OCI-LY3 (cell line): Measurements from ENCODE around the gene LTBP2.

ENCODE experiments used
- CTCF ChIP-seq: fragments of 200-600, 300-600 bp; sonication (generic); IDR thresholded peaks from 2 replicates; pipeline ENCODE4 v1.5.1; 2014; ENCODE audit warnings: antibody characterized with exemption, low read length, low read depth
- EZH2phosphoT487 ChIP-seq: fragments of 200-600 bp; shearing (Covaris generic); IDR thresholded peaks from 2 replicates; pipeline ENCODE4 v1.6.1; 2018; ENCODE audit warnings: antibody characterized with exemption, mixed run types, low read depth

- no peak for TF ChIP-seq CTCF
- no peak for TF ChIP-seq EZH2phosphoT487
These were observed 93.8 kb downstream of the LTBP2 start for GRCh38 chr14:74518221-74518620.
